GM23338 (cell line): Measurements from ENCODE around the gene FCHO2. TPM values are rescaled to one million over a fixed set of nuclear protein-coding genes. Genes with fewer than 3 reads are reported as not detected.

Experiments
- ATAC-seq: fragments of 200-7000 bp; cut with Tn5 transposase; 3 replicates; pipeline ENCODE4 v1.9.1; 2020
- DNase-seq: peaks from one replicate; pipeline ENCODE4 v3.0.0-alpha.2; 2015; ENCODE audit warnings: low spot score
- H2AFZ ChIP-seq: fragments of 200-600 bp; sonication (generic); 2 replicates; pipeline ENCODE4 v1.8.0; 2016; ENCODE audit warnings: antibody characterized with exemption, mild to moderate bottlenecking, moderate library complexity
- H3F3A ChIP-seq: fragments of 200-600 bp; sonication (generic); replicated peaks from 2 replicates; pipeline ENCODE4 v1.8.0; 2017; ENCODE audit warnings: antibody characterized with exemption, mixed run types, low read depth
- H3K27ac ChIP-seq: fragments of 200-600 bp; sonication (generic); 2 replicates; pipeline ENCODE4 v1.6.1; 2016; ENCODE audit warnings: low read depth
- H3K27me3 ChIP-seq: fragments of 200-600 bp; sonication (generic); 2 replicates; pipeline ENCODE4 v1.8.0; 2016; ENCODE audit warnings: mild to moderate bottlenecking, mixed run types, moderate library complexity; ENCODE audit not compliant: insufficient read depth
- H3K36me3 ChIP-seq: fragments of 200-600 bp; sonication (generic); 2 replicates; pipeline ENCODE4 v1.8.0; 2016; ENCODE audit warnings: mild to moderate bottlenecking; ENCODE audit not compliant: insufficient read depth
- H3K4me1 ChIP-seq: fragments of 200-600 bp; sonication (generic); 2 replicates; pipeline ENCODE4 v1.8.0; 2016; ENCODE audit warnings: mild to moderate bottlenecking, moderate library complexity; ENCODE audit not compliant: insufficient read depth
- H3K4me2 ChIP-seq: fragments of 200-600 bp; sonication (generic); 2 replicates; pipeline ENCODE4 v1.7.1; 2017; ENCODE audit warnings: mixed run types
- H3K4me3 ChIP-seq: fragments of 200-600 bp; sonication (generic); 2 replicates; pipeline ENCODE4 v1.6.1; 2016; ENCODE audit warnings: mixed run types
- H3K79me2 ChIP-seq: fragments of 200-600 bp; sonication (generic); replicated peaks from 2 replicates; pipeline ENCODE4 v1.8.0; 2017; ENCODE audit warnings: mild to moderate bottlenecking; ENCODE audit not compliant: insufficient read depth
- H3K9me2 ChIP-seq: fragments of 200-600 bp; sonication (generic); 2 replicates; pipeline ENCODE4 v1.8.0; 2017; ENCODE audit not compliant: insufficient read depth
- H4K20me1 ChIP-seq: fragments of 200-600 bp; sonication (generic); replicated peaks from 2 replicates; pipeline ENCODE4 v1.8.0; 2017; ENCODE audit warnings: mild to moderate bottlenecking; ENCODE audit not compliant: insufficient read depth
- H3K27ac Mint-ChIP-seq: 2 replicates; pipeline ENCODE4 v1.8.0; 2020; ENCODE audit warnings: inconsistent platforms, mild to moderate bottlenecking, moderate library complexity, mixed read lengths
- H3K27me3 Mint-ChIP-seq: 3 replicates; pipeline ENCODE4 v1.8.0; 2022; ENCODE audit warnings: low read depth, mild to moderate bottlenecking, moderate library complexity, mixed read lengths, inconsistent platforms; ENCODE audit not compliant: insufficient read depth, poor library complexity
- H3K36me3 Mint-ChIP-seq: 3 replicates; pipeline ENCODE4 v1.8.0; 2021; ENCODE audit warnings: low read depth, mild to moderate bottlenecking, inconsistent platforms, moderate library complexity, mixed read lengths
- H3K4me1 Mint-ChIP-seq: 3 replicates; pipeline ENCODE4 v1.8.0; 2020; ENCODE audit warnings: mild to moderate bottlenecking, inconsistent platforms, mixed read lengths
- H3K4me3 Mint-ChIP-seq: 3 replicates; pipeline ENCODE4 v1.8.0; 2021; ENCODE audit warnings: moderate library complexity, mild to moderate bottlenecking, inconsistent platforms, mixed read lengths
- H3K9me3 Mint-ChIP-seq: 3 replicates; pipeline ENCODE4 v1.8.0; 2020; ENCODE audit warnings: moderate library complexity, mild to moderate bottlenecking, inconsistent platforms, mixed read lengths
- CREB1 ChIP-seq: fragments of 250-450 bp; sonication (Bioruptor Pico); IDR thresholded peaks from 2 replicates; pipeline ENCODE4 v1.5.0; 2020; ENCODE audit warnings: low read depth, mild to moderate bottlenecking, moderate library complexity
- CTCF ChIP-seq, 2 experiments: fragments of 200-600 bp in 1 of 2; sonication (generic) in 1 of 2; conservative IDR thresholded peaks; 2 replicates each; pipeline versions ENCODE4 v1.5.1 to v1.6.1; 2016 to 2017; ENCODE audit warnings: antibody characterized with exemption in 2 of 2, low read depth in 2 of 2, mild to moderate bottlenecking in 2 of 2, moderate library complexity in 1 of 2
- ETS1 ChIP-seq: IDR thresholded peaks from 2 replicates; pipeline ENCODE4 v1.6.1; 2016; ENCODE audit warnings: antibody characterized with exemption
- EZH2 ChIP-seq: fragments of 200-600 bp; sonication (generic); IDR thresholded peaks from one replicate; pipeline ENCODE4 v1.8.0; 2017; ENCODE audit warnings: antibody characterized with exemption, mild to moderate bottlenecking, low read depth; ENCODE audit not compliant: unreplicated experiment
- EZH2phosphoT487 ChIP-seq: fragments of 200-600 bp; sonication (generic); IDR thresholded peaks from one replicate; pipeline ENCODE4 v1.8.1; 2018; ENCODE audit warnings: antibody characterized with exemption; ENCODE audit not compliant: unreplicated experiment
- JUNB ChIP-seq: IDR thresholded peaks from one replicate; pipeline ENCODE4 v1.6.1; 2016; ENCODE audit warnings: antibody characterized with exemption; ENCODE audit not compliant: unreplicated experiment
- NANOG ChIP-seq: IDR thresholded peaks from 2 replicates; pipeline ENCODE4 v1.6.1; 2016; ENCODE audit warnings: antibody characterized with exemption, borderline replicate concordance
- POLR2AphosphoS5 ChIP-seq: IDR thresholded peaks from 2 replicates; pipeline ENCODE4 v1.6.1; 2016; ENCODE audit warnings: antibody characterized with exemption, low read depth
- REST ChIP-seq: IDR thresholded peaks from one replicate; pipeline ENCODE4 v1.6.1; 2018; ENCODE audit warnings: antibody characterized with exemption; ENCODE audit not compliant: unreplicated experiment
- STAT1 ChIP-seq: IDR thresholded peaks from one replicate; pipeline ENCODE4 v1.6.1; 2016; ENCODE audit warnings: antibody characterized with exemption; ENCODE audit not compliant: unreplicated experiment
- ZNF114 ChIP-seq: fragments of 250-450 bp; sonication (Bioruptor Pico); IDR thresholded peaks from 2 replicates; pipeline ENCODE4 v1.5.0; 2020; ENCODE audit warnings: mild to moderate bottlenecking, moderate library complexity
- ZNF331 ChIP-seq: fragments of 250-450 bp; sonication (Bioruptor Pico); IDR thresholded peaks from 2 replicates; pipeline ENCODE4 v1.5.0; 2020; ENCODE audit warnings: low read depth, mild to moderate bottlenecking, moderate library complexity
- ZNF462 ChIP-seq: fragments of 250-450 bp; sonication (Bioruptor Pico); IDR thresholded peaks from 2 replicates; pipeline ENCODE4 v1.5.0; 2020; ENCODE audit warnings: mild to moderate bottlenecking, moderate library complexity
- polyA plus RNA-seq: library from polyadenylated mRNA; unstranded; fragments of >200 nt; fragmentation: Nextera tagmentation; extraction: Ambion mirVana; gene quantifications from 2 replicates; pipeline ENCODE4 v1.2.1, GENCODE V29; 2016
- total RNA-seq: library from RNA; depleted of rRNA; stranded (reverse); fragments of >200 nt; shearing (Covaris generic); gene quantifications from 2 replicates; pipeline ENCODE4 v1.2.3, GENCODE V29; 2014

The FCHO2 gene
- total and polyA plus RNA-seq, 2 experiments from 2014 or later = 8.4 to 10.1 TPM

GRCh38 chr5:73030531-73030930 lies 74.7 kb downstream of the FCHO2 start:
- Histone ChIP-seq H3K36me3 (no peaks in the 10 kb centered on the region), H3F3A (no peaks in the 10 kb centered on the region), H3K9me2 (no peaks in the 10 kb centered on the region), H4K20me1 (no peaks in the 10 kb centered on the region), H3K4me2 (peak overlapping the region; percentile 13), H3K79me2 (no peaks in the 10 kb centered on the region), H2AFZ (no peak overlapping the region), H3K4me1 (peaks cover 18% of the 10 kb centered on the region), H3K4me3 (no peak overlapping the region), H3K27me3 (no peaks in the 10 kb centered on the region), H3K27ac (peak overlapping the region; percentile 86)
- Mint-ChIP-seq H3K27ac (peak overlapping the region; percentile 98), H3K36me3 (peaks cover 3% of the 10 kb centered on the region; the same call in 1 of the 3 replicates), H3K27me3 (peaks cover 4% of the 10 kb centered on the region), H3K4me3 (no peak overlapping the region), H3K9me3 (no peaks in the 10 kb centered on the region), H3K4me1 (peaks cover 22% of the 10 kb centered on the region)
- no peak for DNase-seq
- peak; percentile 38 for ATAC-seq
- TF ChIP-seq ZNF114 (no peak), EZH2 (no peak), STAT1 (no peak), NANOG (no peak), ZNF462 (CRISPR knock-in tag) (no peak), EZH2phosphoT487 (no peak), ZNF331 (CRISPR knock-in tag) (no peak), ETS1 (no peak), CREB1 (no peak), REST (no peak), JUNB (no peak), CTCF (conservative IDR thresholded peaks at IDR 0.05; ENCODE audit: low read depth in 2 of 2) (no peak), POLR2AphosphoS5 (no peak)
